GM19240 (cell line): ENCODE measurements around the gene ST3GAL3.

Experiments
- DNase-seq: peaks from one replicate; pipeline ENCODE4 v3.0.0; 2011; ENCODE audit warnings: low spot score; ENCODE audit not compliant: insufficient read length

The ST3GAL3 gene

DNA sequence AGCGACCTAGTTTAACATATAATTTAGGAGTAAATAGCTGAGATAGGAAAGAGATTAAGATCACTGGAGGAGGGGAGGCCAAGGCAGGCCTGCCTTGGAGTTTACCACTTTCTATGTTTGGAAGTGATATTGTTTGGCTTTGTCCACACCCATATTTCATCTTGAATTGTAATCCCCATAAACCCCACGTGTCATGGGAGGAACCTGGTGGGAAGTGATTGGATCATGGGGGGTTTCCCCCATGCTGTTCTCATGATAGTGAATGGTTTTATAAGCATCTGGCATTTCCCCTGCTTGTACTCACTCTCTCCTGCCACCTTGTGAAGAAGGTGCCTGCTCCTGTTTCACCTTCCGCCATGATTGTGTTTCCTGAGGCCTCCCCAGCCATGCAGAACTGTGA is 168.0 kb downstream of the ST3GAL3 start:
- DNase-seq: no peak

DNA sequence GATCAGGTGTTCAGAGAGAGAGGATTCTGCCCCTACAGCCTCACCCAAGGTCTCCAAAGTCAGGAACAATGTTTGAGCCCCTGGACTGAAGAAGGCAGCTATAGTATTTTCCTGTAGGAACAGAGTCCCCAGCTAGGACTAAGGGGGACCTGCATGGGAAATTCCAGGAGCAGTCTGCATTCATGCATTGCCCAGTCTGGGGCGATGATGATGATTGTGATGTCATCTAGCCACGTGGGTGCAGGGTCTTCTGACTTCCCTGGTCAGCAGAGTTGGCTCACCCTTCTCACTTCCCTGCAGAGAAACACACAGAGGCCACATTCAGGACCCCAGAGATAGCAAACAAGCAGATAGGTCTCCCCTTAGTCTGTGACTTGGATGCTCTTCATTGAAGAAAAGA is 169.8 kb downstream of the ST3GAL3 start:
- no peak for DNase-seq

DNA sequence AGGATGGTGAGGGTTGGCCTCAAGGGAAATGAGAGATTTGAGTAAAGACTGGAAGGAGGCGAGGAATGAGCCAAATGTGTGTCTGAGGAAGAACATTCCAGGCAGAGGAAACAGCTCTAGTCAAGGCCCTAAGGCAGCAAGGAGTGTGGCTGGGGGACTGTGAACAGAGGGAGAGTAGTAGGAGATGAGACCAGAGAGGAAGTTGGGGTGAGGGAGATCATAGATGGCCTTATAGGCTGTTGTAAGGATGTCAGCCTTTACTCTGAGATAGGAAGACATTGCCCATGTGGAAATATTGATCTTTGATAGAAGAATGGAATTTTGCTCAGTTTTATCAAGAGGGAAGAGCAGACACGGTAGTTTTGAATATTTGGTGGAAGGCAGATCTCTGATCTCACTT is 171.1 kb downstream of the ST3GAL3 start:
- DNase-seq: no peak

DNA sequence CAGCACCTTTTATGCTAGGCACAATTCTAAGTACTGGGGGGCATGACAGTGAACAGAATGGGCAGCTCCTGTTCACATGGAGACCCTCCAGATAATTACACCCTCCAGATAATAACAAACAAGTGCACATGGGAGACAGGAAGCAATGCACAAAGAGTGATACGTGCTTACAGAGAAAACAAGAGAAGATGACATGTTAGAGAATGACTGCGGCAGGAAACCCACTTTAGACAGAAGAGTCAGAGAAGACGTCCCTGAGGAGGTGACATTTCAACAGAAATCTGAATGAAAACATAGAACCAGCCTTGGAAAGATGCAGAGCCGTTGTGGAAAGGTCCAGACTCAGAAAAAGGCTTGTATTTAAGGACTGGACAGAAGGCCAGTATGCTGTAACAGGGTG is 171.5 kb downstream of the ST3GAL3 start:
- DNase-seq: no peak

DNA sequence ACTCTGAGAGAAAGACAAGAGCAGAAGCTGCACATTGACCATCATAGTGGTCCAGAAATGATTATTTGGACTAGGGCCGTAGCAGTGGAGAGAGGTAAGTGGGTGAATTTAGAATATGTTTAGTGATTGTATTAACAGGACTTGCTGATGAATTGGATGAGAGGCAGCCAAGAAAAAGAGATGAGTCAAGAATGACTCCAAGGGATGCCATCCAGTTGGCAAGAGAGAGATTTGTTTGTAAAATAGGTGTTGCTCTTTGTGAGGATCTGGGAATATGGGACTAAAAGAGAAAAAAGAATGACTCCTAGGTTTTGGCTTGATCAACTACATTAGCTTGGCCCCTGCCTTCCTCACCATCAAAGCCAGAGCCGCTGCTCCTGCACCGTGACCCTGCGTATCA is 172.1 kb downstream of the ST3GAL3 start:
- DNase-seq: no peak

DNA sequence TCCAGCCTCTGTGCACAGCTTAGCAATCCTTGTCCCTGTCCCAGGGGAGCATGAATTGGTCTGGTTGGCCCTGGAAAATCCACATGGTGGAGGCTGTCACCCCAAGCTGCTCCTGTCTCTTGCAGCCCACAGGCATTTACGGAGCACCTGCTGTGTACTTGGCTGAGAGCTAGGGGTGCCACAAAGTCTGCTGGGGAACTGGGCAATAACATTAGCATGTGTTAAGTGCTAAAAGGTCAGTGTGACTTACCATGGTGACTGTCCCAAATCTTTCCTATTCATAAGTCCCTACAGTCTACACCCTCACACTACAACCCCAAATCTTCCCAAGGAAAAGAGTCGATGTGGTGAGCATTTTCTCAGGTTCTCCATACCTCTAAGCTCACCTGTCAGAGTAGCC is 172.7 kb downstream of the ST3GAL3 start:
- DNase-seq: no peak

DNA sequence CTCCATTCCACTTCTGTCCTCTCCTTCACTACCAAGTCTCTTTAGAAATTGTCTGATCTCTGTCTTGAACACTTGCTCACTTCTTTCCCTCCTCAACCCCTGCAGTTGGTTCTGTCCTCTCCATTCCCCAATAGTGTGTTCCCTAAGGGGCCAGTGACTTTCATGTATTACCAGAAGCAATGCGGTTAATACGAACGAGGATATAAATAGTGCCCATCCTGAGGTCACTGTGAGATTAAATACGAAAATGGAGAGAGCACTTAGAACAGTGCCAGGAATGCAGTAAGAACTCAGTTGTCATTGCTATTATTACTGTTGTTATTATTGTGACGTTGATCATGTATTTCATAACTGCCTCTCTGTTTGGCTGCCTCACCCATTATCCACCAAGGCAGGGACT is 173.3 kb downstream of the ST3GAL3 start:
- DNase-seq: no peak

DNA sequence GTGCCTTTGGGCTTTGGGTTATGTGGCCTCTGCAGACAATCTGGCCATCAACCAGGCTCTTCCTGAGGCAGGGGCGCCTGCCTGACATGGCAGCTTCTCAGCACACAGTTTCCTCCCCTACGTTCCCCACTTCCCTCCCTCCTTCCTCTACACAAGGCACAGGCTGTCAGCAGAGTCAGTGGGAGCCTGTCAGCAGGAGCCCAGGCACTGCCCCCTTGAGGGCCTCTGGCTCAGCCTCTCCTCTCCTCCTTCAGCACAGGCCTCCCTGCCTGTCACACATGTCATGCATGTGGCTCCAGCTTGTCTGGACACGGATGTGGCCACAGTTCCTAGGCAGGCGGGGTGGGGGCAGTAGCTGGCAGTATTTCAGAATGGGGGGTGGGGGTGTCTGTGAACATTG is 174.1 kb downstream of the ST3GAL3 start:
- no peak for DNase-seq

DNA sequence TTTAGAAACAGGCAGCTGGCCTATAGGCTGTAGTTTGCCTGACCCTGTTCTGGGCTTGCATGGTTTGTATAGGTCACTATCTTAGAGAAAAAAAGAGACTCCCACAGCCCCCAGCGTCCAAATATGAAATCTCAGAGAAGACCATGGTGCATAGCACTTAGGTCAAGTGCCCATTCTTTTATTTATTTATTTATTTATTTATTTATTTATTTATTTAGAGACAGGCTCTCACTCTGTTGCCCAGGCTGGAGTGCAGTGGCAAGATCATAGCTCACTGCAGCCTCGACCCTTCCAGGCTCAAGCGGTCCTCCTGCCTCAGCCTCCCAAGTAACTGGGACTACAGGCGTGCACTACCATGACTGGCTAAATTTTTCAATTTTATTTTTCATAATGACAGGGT is 175.4 kb downstream of the ST3GAL3 start:
- DNase-seq: no peak

DNA sequence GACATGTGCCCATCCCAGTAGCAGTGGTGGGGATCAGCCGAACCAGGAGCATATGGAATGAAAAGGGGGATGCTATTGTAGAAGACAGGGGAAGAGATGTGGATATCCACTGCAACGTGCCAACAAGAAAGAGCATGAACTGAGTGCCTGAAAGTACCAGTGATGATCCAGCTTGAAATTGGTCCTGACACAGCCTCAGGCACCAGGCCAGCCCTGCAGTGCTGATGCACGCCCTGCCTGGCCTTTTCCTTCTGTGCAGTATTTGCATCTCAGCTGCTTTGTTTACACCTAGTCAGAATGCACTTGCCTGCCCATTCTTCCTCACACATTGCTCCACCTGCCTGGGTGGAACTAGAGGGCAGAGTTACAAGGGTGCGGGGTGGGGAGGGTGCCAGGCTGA is 176.0 kb downstream of the ST3GAL3 start:
- no peak for DNase-seq

DNA sequence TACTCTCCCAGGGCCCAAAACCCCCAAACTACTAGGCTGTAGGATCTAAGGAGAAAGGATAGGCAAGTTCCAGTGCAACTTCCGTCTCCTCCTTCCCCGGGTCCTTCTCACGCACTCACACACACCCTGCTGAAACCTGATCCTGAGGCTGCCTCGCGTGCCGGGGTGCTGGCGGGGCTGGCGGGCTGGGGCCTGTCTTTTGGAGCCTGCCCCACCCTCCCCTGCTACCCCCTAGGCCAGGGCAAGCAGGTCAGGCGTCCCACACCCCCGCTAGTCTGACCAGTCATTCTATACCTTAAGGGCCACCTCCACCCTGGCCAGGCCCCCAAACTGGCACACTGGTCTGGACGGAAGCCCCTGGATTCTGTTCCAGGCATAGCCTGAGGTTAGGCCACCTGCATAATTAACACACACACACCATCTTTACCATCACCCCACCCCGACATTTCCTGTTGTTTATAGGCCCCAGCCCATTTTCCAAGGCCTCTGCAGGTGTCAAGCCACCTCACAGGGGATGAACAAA is 178.0 kb downstream of the ST3GAL3 start:
- no peak for DNase-seq

DNA sequence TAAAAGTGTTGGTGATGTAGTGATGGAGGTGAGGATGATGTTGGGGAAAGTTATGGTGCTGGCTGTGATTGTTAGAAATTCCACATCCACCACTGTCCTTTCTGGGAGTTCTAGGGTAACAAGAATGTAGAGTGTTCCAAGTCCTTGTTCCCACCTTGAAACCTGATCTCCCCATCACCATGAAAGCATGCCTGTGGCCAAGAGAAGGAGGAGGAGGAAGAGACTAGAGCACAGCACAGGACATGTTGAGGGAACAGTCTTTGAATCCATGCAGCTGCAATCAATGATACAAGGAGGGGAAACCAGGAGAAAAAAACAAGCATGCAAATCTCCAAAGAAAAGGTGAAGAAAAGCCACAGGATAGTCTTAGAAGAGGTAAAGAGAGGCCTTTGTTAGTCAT is 180.4 kb downstream of the ST3GAL3 start:
- DNase-seq: no peak

DNA sequence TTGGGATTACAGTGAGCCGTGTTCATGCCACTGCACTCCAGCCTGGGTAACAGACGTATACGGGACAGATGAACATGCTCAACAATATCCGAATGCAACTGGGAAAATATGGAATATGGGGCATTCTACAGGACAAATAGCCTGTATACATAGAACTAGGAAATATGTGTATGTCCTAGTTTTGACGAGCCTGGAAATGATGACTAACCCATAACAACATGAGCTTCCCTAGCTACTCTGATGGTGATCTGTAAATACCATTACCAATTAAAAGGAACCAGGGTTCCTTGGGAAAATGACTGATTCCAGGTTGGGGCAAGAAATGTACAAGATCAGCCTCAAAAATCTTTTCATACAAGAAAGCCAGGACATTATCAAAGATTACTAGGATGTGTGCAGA is 183.5 kb downstream of the ST3GAL3 start:
- DNase-seq: no peak

DNA sequence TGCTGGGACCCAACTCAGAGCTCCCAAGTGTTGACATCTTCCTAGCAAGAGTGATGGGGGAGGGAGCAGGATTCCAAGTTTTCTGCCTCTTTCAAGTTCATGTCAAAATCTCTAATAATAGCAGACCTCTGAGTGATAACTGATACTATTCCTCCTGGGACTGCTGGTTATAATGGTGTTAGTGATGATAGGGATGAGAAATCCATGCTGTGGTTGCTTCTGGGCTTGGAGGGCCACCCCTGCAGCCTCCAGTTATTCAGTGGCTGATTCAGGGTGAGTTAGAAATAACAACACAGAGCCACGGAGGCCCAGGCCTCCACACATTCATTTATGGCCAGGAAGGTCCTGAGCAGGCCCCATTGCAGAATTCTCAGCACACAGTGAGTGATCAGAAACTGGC is 185.7 kb downstream of the ST3GAL3 start:
- DNase-seq: no peak

DNA sequence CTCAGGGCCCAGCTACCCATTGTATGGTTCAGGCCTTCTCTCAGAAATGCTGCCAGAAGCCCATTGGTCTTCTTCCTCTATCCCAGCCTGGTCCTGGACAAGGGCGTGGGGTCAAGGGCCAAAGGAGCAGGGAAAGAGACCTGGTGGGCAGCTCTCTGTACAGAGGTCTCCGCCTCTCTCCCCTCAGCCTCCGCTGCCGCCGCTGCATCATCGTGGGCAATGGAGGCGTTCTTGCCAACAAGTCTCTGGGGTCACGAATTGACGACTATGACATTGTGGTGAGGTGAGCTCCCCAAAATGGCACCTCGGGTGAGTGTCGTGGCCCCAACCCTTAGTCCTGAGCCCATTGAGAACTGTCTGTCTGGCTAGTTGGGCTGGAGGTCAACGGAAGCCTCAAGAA is 191.6 kb downstream of the ST3GAL3 start:
- no peak for DNase-seq

DNA sequence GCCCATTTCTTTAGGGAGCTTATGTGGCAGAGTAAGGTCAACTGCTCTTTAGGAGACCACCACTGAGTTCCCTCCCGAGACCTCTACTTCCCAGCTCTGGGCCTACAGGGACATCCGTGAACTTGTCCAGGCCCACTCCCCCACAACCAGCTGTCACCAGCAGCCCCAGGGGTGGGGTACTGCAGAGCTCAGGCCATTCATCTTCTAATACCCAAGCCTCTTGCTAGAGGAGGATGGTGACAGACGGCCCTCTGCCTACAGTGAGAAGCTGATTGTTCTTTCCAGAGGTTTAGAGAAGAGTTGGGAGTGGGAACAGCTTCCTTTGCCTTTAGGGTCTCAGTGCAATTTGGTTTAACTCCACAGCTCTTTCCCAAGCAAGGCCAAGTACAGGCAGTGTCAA is 193.1 kb downstream of the ST3GAL3 start:
- no peak for DNase-seq

DNA sequence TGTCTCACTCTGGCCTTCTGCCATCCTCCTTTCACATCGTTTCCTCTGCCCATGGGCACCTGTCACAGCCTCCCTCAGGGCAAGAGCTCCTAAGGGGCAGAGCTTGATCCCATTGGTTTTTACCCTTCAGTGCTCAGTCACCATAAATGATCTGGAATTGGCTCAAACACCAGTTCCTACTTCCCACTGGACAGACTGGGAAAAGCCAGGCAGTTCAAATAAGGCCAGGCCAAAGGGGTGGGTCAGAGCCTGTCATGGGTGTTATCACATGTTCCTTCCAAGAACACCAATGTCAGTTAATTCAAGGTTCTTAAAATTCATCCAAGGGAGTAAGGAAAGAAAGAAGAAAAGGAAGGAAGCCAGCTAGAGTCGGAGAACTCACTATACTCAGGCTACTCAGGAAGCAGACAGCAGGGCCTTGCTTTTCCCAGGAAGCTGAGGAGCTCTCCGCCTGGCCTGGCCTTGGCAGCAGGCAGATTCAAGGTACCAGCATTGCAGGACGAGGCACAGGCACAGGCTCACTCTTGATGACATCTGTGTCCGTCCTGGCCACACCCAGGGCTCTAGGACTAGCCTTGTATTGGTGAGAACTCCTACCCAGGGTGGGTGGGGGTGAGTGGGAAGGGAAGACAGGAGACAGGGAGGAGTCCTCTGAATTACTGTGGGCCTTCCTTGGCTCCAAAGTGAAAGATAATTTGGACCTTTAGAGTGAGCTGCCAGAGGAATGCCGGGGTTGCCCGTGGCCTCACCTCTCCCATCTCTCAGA is 194.0 kb downstream of the ST3GAL3 start:
- DNase-seq: no peak

DNA sequence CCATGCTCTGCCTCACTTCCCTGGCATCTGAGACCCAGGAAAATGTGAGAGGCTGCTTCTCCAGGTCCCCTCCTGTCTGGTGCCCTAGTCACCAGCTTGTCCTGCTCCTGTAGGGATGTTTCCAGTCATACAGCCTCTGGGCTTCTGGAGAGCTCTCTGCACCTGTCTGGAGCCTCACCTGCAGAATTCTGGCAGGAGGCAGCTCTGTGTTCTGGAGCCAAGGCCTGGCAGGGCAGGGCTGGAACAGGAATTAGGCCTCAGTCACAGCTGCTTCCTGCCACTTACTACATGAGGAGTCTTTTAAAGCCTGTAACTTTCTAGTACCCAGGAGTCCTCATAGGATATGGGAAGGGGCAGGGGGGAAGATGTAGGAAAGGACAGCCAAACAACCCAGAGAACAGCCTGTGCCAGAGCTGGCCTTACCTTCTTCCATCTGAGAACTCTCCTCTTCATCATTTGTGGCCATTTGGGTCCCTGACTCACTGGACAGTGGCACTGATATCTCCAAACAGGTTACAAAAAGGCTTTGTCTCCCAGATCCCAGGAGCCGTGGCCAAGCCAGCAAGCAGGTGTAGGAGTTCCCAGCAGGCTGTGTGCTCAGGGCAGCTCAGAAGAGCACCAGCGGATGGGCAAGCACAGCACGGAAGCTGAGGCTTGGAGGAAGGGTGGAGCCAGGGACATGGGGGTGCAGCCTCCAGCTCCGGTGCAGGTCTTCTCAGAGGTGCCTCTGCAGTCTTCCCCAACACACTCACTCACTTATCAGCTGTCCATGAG is 194.9 kb downstream of the ST3GAL3 start:
- no peak for DNase-seq

DNA sequence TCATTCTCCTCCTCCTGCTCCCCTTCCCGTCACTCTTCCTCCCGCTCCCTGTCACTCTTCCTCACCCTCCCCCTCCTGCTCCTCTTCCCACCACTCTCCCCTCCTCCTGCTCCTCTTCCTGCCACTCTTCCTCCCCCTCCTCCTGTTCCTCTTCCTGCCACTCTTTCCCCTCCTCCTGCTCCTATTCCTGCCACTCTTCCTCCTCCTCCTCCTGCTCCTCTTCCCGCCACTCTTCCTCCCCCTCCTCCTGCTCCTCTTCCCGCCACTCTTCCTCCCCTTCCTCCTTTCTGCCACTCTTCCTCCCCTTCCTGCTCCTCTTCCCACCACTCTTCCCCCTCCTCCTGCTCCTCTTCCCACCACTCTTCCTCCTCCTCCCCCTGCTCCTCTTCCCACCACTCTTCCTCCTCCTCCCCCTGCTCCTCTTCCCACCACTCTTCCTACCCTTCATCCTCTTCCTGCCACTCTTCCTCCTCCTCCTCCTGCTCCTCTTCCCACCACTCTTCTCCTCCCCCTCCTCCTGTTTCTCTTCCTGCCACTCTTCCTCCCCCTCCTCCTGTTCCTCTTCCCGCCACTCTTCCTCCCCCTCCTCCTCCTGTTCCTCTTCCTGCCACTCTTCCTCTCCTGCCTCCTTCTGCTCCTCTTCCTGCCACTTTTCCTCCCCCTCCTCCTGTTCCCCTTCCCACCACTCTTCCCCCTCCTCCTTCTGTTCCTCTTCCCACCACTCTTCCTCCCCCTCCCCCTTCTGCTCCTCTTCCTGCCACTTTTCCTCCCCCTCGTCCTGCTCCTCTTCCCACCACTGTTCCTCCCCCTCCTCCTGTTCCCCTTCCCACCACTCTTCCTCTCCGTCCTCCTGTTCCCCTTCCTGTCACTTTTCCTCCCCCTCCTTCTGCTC is 197.6 kb downstream of the ST3GAL3 start:
- no peak for DNase-seq

DNA sequence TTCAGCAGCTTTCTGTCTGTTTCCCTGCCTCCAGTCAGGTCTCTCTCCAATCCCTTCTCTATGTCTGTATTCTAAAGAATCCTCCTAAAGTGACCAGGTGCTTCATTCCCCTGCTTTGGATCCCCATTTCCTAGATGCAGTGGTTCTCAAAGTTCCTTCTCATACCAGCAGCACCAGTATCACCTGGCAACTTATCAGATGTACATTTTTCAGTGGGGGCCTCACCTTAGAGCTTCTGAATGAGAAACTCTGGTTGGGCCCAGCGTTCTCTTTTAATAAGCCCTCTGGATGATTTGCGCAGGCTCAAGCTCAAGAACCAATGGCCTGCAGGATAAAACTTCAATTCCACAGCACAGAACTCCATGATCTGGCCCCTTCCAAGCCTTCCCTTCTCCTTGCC is 200.9 kb downstream of the ST3GAL3 start:
- no peak for DNase-seq

DNA sequence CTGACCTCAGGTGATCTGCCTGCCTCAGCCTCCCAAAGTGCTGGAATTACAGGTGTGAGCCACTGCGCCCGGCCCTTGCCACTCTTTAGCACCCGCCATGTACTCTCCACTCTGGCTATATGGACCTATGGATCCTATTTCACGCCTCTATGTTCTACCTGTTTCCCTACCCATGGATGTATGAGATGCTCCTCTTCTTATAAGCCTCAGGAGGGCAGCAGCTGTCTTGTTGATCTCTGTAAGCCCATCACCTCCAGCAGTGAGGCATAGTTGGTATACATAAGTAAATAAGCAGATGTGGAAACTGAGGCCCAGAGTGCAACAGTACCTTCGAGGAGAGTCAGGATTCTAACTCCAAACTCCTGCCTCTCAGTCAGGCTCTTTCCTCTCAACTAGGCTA is 201.5 kb downstream of the ST3GAL3 start:
- DNase-seq: no peak

DNA sequence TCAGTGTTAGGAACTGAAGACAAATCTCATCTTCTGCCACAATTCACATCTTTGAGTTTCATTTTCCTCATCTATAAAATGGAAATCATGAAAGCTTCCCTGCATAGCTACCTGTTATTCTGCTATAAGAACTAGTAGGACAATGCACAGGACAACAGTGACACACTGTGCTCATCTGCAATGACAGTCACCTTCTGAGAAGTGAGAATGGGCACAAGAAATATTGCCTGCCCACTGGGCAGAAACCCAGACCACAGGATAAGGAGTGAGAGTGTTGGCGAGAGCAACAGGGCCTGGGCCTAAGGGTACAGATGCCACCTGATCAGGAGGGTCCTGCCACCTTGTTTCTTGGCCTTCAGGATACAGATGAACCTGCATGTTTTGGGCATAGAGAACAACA is 203.0 kb downstream of the ST3GAL3 start:
- DNase-seq: no peak
